ENCODE measurements around the gene SORCS2.

GRCh38 chr4:7620086-7620813 is 427.9 kb downstream of the SORCS2 start:
- TF ChIP-seq CTCF (IDR thresholded peaks at IDR 0.05; ENCODE audit: borderline replicate concordance, extremely low read depth, low read length, poor library complexity, severe bottlenecking) (no peak), EZH2 (IDR thresholded peaks at IDR 0.05; ENCODE audit: borderline replicate concordance, low read depth, low read length, severe bottlenecking) (no peak)
